DMS153 (cell line): ENCODE measurements around the gene BBS4.
"Not testable (repeated sequence)": the region's sequence is repeated elsewhere in the genome, so short reads cannot be mapped to it uniquely, and the experiment has no call there.

Source experiments
- DNase-seq: peaks from one replicate; lab custom pipeline; 2025; lab: John Stamatoyannopoulos, UW

Gene BBS4

GRCh38 chr15:72685925-72686794, at the start of gene BBS4, which contains the start of gene HIGD2B:
BBS4 (plus strand) TSS chr15:72686207; CDS start chr15:72686228, 21 bp downstream.
HIGD2B (minus strand) TSS chr15:72686182; CDS start chr15:72676374, 9,808 bp downstream.
- no peak for DNase-seq

GRCh38 chr15:72636519-72637282, 49.3 kb upstream of the BBS4 start:
- not testable (repeated sequence) for DNase-seq

- not testable (repeated sequence) for DNase-seq
Observed at GRCh38 chr15:72639759-72640483, 46.1 kb upstream of the BBS4 start.

- DNase-seq = not testable (repeated sequence)
Observed at GRCh38 chr15:72642271-72642670, 43.7 kb upstream of the BBS4 start.

- not testable (repeated sequence) for DNase-seq
Observed at GRCh38 chr15:72648631-72649253, 37.3 kb upstream of the BBS4 start.

- not testable (repeated sequence) for DNase-seq
Observed at GRCh38 chr15:72654397-72654796, 31.6 kb upstream of the BBS4 start, which contains the start of gene GOLGA6B. GOLGA6B (plus strand) TSS chr15:72654697; CDS start chr15:72654738, 41 bp downstream.

- not testable (repeated sequence) for DNase-seq
Observed at GRCh38 chr15:72656014-72656413, 30.0 kb upstream of the BBS4 start.

GRCh38 chr15:72661081-72661480, 24.9 kb upstream of the BBS4 start:
- not testable (repeated sequence) for DNase-seq

GRCh38 chr15:72663931-72664330, 22.1 kb upstream of the BBS4 start:
- DNase-seq = not testable (repeated sequence)

GRCh38 chr15:72665706-72666105, 20.3 kb upstream of the BBS4 start:
- DNase-seq = not testable (repeated sequence)

- DNase-seq = not testable (repeated sequence)
Observed at GRCh38 chr15:72669803-72670202, 16.2 kb upstream of the BBS4 start.

- not testable (repeated sequence) for DNase-seq
Observed at GRCh38 chr15:72670656-72671352, 15.2 kb upstream of the BBS4 start.

GRCh38 chr15:72671525-72671924, 14.5 kb upstream of the BBS4 start:
- no peak for DNase-seq

GRCh38 chr15:72676838-72677237, 9.2 kb upstream of the BBS4 start:
- DNase-seq = no peak

GRCh38 chr15:72680931-72681330, 5.1 kb upstream of the BBS4 start:
- no peak for DNase-seq

GRCh38 chr15:72682772-72683171, 3.2 kb upstream of the BBS4 start:
- DNase-seq = no peak

- no peak for DNase-seq
Observed at GRCh38 chr15:72685301-72685924, 594 bp upstream of the BBS4 start.

- DNase-seq = no peak
Observed at GRCh38 chr15:72688697-72689096, 2.7 kb downstream of the BBS4 start.

GRCh38 chr15:72690938-72691337, 4.9 kb downstream of the BBS4 start:
- no peak for DNase-seq

GRCh38 chr15:72698938-72699337, 12.9 kb downstream of the BBS4 start:
- DNase-seq = no peak
